ENCODE results near the gene FAM78B.

- TF ChIP-seq CTCF (IDR thresholded peaks at IDR 0.05) (no peak), POLR2A (IDR thresholded peaks at IDR 0.05) (no peak)
These were observed 49.0 kb downstream of the FAM78B start for GRCh38 chr1:166117776-166118175.
